SK-N-SH (cell line): ENCODE data around the gene MYO7A. TPM values are rescaled to one million over a fixed set of nuclear protein-coding genes. Genes with fewer than 3 reads are reported as not detected.

Source experiments
- CTCF ChIA-PET: fragments of 300-600, 350-600 bp; formaldehyde crosslinking; extraction: SDS; loops from one replicate; lab custom pipeline; 2021; lab: Yijun Ruan, JAX
- POLR2A ChIA-PET: fragments of 350-600 bp; sonication (Branson Sonifier 250); formaldehyde crosslinking; extraction: SDS; loops from one replicate; lab custom pipeline; 2020; ENCODE audit warnings: antibody characterized with exemption, inconsistent platforms; lab: Yijun Ruan, JAX
- DNase-seq: peaks from one replicate; pipeline ENCODE4 v3.0.0; 2012
- H2AFZ ChIP-seq: fragments of 200-600 bp; sonication (generic); 2 replicates; pipeline ENCODE4 v1.8.1; 2016; ENCODE audit warnings: antibody characterized with exemption, mild to moderate bottlenecking, low read depth
- H3F3A ChIP-seq: fragments of 200-600 bp; sonication (generic); replicated peaks from 2 replicates; pipeline ENCODE3; 2016; ENCODE audit warnings: antibody characterized with exemption, mild to moderate bottlenecking; ENCODE audit not compliant: insufficient read depth
- H3K27ac ChIP-seq, 2 experiments: fragments of 200-500 bp in 1 of 2; fragments of 200-600 bp in 1 of 2; sonication (Bioruptor generic) in 1 of 2; sonication (generic), shearing (Covaris generic) in 1 of 2; 2 replicates each; pipeline versions ENCODE4 v1.5.1 to v1.6.1; 2014 to 2016; ENCODE audit warnings: low read depth in 2 of 2, inconsistent platforms in 1 of 2, low read length in 1 of 2, mild to moderate bottlenecking in 1 of 2, mixed read lengths in 1 of 2
- H3K27me3 ChIP-seq: fragments of 200-600 bp; sonication (generic), shearing (Covaris generic); 2 replicates; pipeline ENCODE4 v1.6.1; 2016; ENCODE audit warnings: mixed run types; ENCODE audit not compliant: insufficient read depth
- H3K36me3 ChIP-seq, 2 experiments: fragments of 200-500 bp in 1 of 2; fragments of 200-600 bp in 1 of 2; sonication (Bioruptor generic) in 1 of 2; sonication (generic) in 1 of 2; replicated peaks in 1 of 2; 2 replicates each; pipeline versions ENCODE3 to v1.5.1; 2014 to 2016; ENCODE audit warnings: low read length in 1 of 2, mild to moderate bottlenecking in 1 of 2; ENCODE audit not compliant: insufficient read depth in 2 of 2, control insufficient read depth in 1 of 2
- H3K4me1 ChIP-seq, 2 experiments: fragments of 200-500 bp in 1 of 2; fragments of 200-600 bp in 1 of 2; sonication (Bioruptor generic) in 1 of 2; sonication (generic), shearing (Covaris generic) in 1 of 2; 2 replicates each; pipeline versions ENCODE4 v1.5.1 to v1.6.1; 2014 to 2016; ENCODE audit warnings: low read depth in 1 of 2, low read length in 1 of 2, mixed run types in 1 of 2; ENCODE audit not compliant: insufficient read depth in 2 of 2, control insufficient read depth in 1 of 2
- H3K4me2 ChIP-seq: fragments of 200-600 bp; sonication (generic), shearing (Covaris generic); 2 replicates; pipeline ENCODE4 v1.6.1; 2017; ENCODE audit warnings: mixed run types
- H3K4me3 ChIP-seq, 2 experiments: fragments of 200-500 bp in 1 of 2; fragments of 200-600 bp in 1 of 2; sonication (Bioruptor generic) in 1 of 2; sonication (generic), shearing (Covaris generic) in 1 of 2; 2 replicates each; pipeline versions ENCODE4 v1.5.1 to v1.8.1; 2014 to 2016; ENCODE audit warnings: low read depth in 2 of 2, inconsistent platforms in 1 of 2, low read length in 1 of 2, mild to moderate bottlenecking in 1 of 2, mixed read lengths in 1 of 2, moderate library complexity in 1 of 2
- H3K79me2 ChIP-seq: fragments of 200-600 bp; sonication (generic); 2 replicates; pipeline ENCODE4 v1.8.1; 2017; ENCODE audit warnings: mild to moderate bottlenecking; ENCODE audit not compliant: insufficient read depth
- H3K9ac ChIP-seq: fragments of 200-600 bp; sonication (generic); 2 replicates; pipeline ENCODE4 v1.6.1; 2017; ENCODE audit warnings: mixed run types
- H3K9me2 ChIP-seq: fragments of 200-600 bp; sonication (generic); 2 replicates; pipeline ENCODE4 v1.6.1; 2017; ENCODE audit warnings: mixed run types
- H3K9me3 ChIP-seq: fragments of 200-600 bp; sonication (generic); 2 replicates; pipeline ENCODE4 v1.6.1; 2017; ENCODE audit warnings: mixed run types, mild to moderate bottlenecking, moderate library complexity
- H4K20me1 ChIP-seq: fragments of 200-600 bp; sonication (generic); 2 replicates; pipeline ENCODE4 v1.6.1; 2017; ENCODE audit warnings: mild to moderate bottlenecking, mixed run types; ENCODE audit not compliant: insufficient read depth
- CHD2 ChIP-seq: fragments of 150-350 bp; IDR thresholded peaks from 2 replicates; pipeline ENCODE4 v1.6.1; 2018; ENCODE audit warnings: low read length; ENCODE audit not compliant: partially characterized antibody
- CTCF ChIP-seq: fragments of 200-600 bp; sonication (generic); IDR thresholded peaks from 2 replicates; pipeline ENCODE4 v1.6.1; 2017; ENCODE audit warnings: antibody characterized with exemption, mild to moderate bottlenecking, moderate library complexity
- FOSL2 ChIP-seq: IDR thresholded peaks from 2 replicates; pipeline ENCODE4 v1.4.0; 2012; ENCODE audit warnings: low read depth, mild to moderate bottlenecking, moderate library complexity, borderline replicate concordance
- GATA2 ChIP-seq: sonication (generic); formaldehyde crosslinking; IDR thresholded peaks from 2 replicates; pipeline ENCODE4 v1.5.0; 2020; ENCODE audit warnings: mild to moderate bottlenecking, missing genetic modification reagents
- MEF2A ChIP-seq: IDR thresholded peaks from 2 replicates; pipeline ENCODE4 v1.4.0; 2012; ENCODE audit warnings: low read depth, borderline replicate concordance
- NFIC ChIP-seq: IDR thresholded peaks from 2 replicates; pipeline ENCODE4 v1.4.0; 2012; ENCODE audit warnings: borderline replicate concordance
- NRF1 ChIP-seq: IDR thresholded peaks from 2 replicates; pipeline ENCODE4 v1.6.1; 2012; ENCODE audit warnings: low read depth, mild to moderate bottlenecking, low read length
- PBX3 ChIP-seq: IDR thresholded peaks from 2 replicates; pipeline ENCODE4; 2012
- POLR2AphosphoS5 ChIP-seq: IDR thresholded peaks from 2 replicates; pipeline ENCODE4 v1.6.1; 2012; ENCODE audit warnings: low read depth, low read length
- RAD21 ChIP-seq: IDR thresholded peaks from 2 replicates; pipeline ENCODE4 v1.6.1; 2012; ENCODE audit warnings: mild to moderate bottlenecking, low read length
- RCOR1 ChIP-seq: fragments of 150-350 bp; IDR thresholded peaks from 2 replicates; pipeline ENCODE4 v1.6.1; 2017; ENCODE audit warnings: antibody characterized with exemption, low read length
- SIN3A ChIP-seq: IDR thresholded peaks from 2 replicates; pipeline ENCODE4 v1.6.1; 2012; ENCODE audit warnings: low read depth, mild to moderate bottlenecking, low read length, moderate library complexity, borderline replicate concordance
- USF2 ChIP-seq: fragments of 150-350 bp; IDR thresholded peaks from 2 replicates; pipeline ENCODE4 v1.6.1; 2017; ENCODE audit warnings: antibody characterized with exemption, low read length, low read depth, borderline replicate concordance
- WGBS: methylation state at CpG from one replicate; pipeline ENCODE4 v1.1.6; 2017; ENCODE audit warnings: low lambda C conversion rate; 5-methylcytosine and 5-hydroxymethylcytosine counted together
- polyA plus RNA-seq, 3 experiments: library from polyadenylated mRNA; depleted of rRNA; stranded (reverse); fragments of >200 nt; gene quantifications; 2 replicates each; pipeline ENCODE4 v1.2.3, GENCODE V29; 2012

The MYO7A gene
- polyA plus RNA-seq, 1 of the 3 experiments (the other 2 are of a cell fraction): 0.08 TPM

GRCh38 chr11:77151804-77152509 lies 23.9 kb downstream of the MYO7A start:
- Histone ChIP-seq H4K20me1 (no peaks in the 10 kb centered on the region), H3K4me3 (no peak overlapping the region), H3K79me2 (no peaks in the 10 kb centered on the region), H3K4me1 (peaks cover 0 to 13% of the 10 kb centered on the region in 2 experiments; a peak in 1 of 4 replicates), H3K27ac (no peak overlapping the region), H3K9ac (no peak overlapping the region), H3K9me3 (no peaks in the 10 kb centered on the region), H3K9me2 (no peaks in the 10 kb centered on the region), H3K4me2 (no peak overlapping the region), H3F3A (no peaks in the 10 kb centered on the region), H3K36me3 (no peaks in the 10 kb centered on the region), H2AFZ (no peak overlapping the region), H3K27me3 (no peaks in the 10 kb centered on the region)
- ChIA-PET POLR2A (no interaction called here), CTCF (interaction anchor here (2.9 to 4.1 kb wide), 2 partner anchors 24 to 36 kb away, joined by 15 read pairs; partner anchors contain the start of gene MYO7A)
- no peak for DNase-seq
- 82% methylated on average over 9 of the region's 11 CpGs for WGBS
- TF ChIP-seq MEF2A: no peak
- TF ChIP-seq RAD21: no peak
- TF ChIP-seq GATA2: no peak
- TF ChIP-seq NRF1: no peak

GRCh38 chr11:77152846-77153245 lies 24.8 kb downstream of the MYO7A start:
- Histone ChIP-seq H3K9me3 (no peaks in the 10 kb centered on the region), H3F3A (no peaks in the 10 kb centered on the region), H3K9me2 (no peaks in the 10 kb centered on the region), H3K36me3 (no peaks in the 10 kb centered on the region), H2AFZ (no peak overlapping the region), H4K20me1 (no peaks in the 10 kb centered on the region), H3K79me2 (no peaks in the 10 kb centered on the region), H3K4me2 (no peak overlapping the region), H3K9ac (no peak overlapping the region), H3K4me3 (no peak overlapping the region), H3K27ac (no peak overlapping the region), H3K4me1 (peaks cover 0 to 13% of the 10 kb centered on the region in 2 experiments; a peak in 1 of 4 replicates), H3K27me3 (no peaks in the 10 kb centered on the region)
- ChIA-PET POLR2A (no interaction called here), CTCF (interaction anchor here (4.1 kb wide), 1 partner anchor 25 kb away, joined by 15 read pairs; the partner anchor contains the start of gene MYO7A)
- 83% methylated on average over 6 of the region's 6 CpGs for WGBS
- TF ChIP-seq SIN3A (no peak), GATA2 (no peak), CHD2 (no peak), NFIC (no peak), POLR2AphosphoS5 (no peak), RCOR1 (no peak), FOSL2 (no peak), USF2 (no peak), PBX3 (no peak), CTCF (no peak)
- no peak for DNase-seq
